GM18505 (cell line): ENCODE measurements around the gene SLC25A53.
"Not testable (repeated sequence)": the region's sequence is repeated elsewhere in the genome, so short reads cannot be mapped to it uniquely, and the experiment has no call there.

ENCODE experiments used
- ATAC-seq: cut with Tn5 transposase; IDR thresholded peaks from one replicate; pipeline ENCODE4 v1.9.1; 2021; ENCODE audit not compliant: unreplicated experiment
- POLR2A ChIP-seq: IDR thresholded peaks from 4 replicates; pipeline ENCODE4 v1.6.1; 2011; ENCODE audit warnings: borderline replicate concordance; ENCODE audit not compliant: insufficient read depth, insufficient read length; ENCODE audit errors: extremely low read depth

Gene SLC25A53

GRCh38 chrX:104084063-104084462 lies 72.7 kb downstream of the SLC25A53 start:
- TF ChIP-seq POLR2A = no peak
- ATAC-seq = no peak

DNA sequence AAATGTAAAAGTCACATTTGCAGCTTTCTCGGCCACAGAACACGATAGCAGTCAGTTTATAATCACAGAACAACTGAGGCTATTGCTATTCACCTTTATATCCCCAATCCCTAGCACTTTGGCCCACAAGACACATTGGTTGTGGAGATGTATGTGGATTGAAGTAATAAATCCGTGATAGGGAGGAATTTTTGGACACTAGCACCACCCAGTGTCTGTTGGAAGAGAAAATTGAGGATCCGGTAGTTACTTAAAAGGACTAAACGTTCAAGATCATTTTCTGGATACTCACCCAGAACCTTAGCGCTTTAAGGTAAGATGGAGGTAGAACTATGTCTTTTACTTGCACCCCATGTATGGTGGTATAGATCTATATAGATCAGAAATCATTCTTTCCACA lies 79.0 kb downstream of the SLC25A53 start:
- ATAC-seq = not testable (repeated sequence)

DNA sequence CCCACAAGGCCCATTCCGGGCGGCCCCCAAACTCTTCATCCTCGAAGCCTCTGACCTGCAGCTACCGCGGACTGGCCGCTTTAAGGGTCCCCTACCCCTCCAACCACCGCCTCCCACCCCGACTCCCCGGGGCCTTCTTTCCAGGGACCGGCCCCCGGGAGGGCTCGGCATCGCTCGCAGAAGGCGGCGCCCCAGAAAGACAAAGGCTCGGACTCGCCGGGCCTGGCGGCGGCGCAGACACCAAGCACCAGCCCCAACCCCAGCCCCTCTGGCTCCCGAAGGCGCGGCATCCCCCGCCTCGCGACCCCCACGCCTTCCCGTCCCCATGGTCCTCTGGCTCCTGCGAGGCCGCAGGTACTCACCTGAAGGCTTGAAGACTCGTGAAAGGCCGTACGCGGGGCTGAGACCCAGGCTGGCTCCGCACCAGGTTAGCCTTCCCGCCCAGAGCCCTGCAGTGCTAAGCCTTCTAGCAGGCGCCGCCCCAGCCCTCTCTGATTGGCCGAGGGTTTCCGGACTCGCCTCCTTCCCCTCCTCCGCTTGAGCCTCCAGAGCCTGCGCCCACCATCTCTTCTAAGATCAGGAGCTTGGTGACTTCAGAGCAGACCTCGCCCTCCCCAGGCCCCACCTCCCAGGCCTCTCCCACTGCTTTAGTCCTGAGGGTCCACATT lies 80.9 kb downstream of the SLC25A53 start, which contains the start of gene TMSB15C:
Gene TMSB15C, minus strand, starts transcription at position 459 of the 668 bp plus-strand sequence.
- ATAC-seq = peak; percentile 98

DNA sequence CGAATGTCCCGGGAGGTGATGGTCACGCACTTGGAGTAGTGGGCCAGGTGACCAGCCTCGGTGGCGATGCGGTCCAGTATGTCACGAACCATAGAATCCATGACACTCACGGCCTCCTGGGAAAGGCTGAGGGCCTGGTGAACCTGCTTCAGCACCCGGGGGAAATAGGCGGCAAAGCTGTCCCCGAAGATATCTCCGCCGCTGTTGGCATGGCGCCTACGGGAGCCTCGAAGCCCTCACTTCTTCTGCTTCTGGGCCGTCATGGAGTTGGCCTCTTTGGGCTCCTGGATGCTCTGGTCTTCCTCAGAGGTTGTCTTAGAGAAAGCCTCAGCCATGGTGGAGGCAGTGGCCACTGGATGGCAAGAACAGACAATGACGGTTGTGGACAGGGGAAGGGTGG lies 94.2 kb downstream of the SLC25A53 start:
- not testable (repeated sequence) for ATAC-seq

GRCh38 chrX:104054956-104055355 lies 101.9 kb downstream of the SLC25A53 start:
- not testable (repeated sequence) for ATAC-seq
